Lung (tissue), 12 donors: ENCODE results near the gene USF2. TPM values are rescaled to one million over a fixed set of nuclear protein-coding genes. Genes with fewer than 3 reads are reported as not detected.
"Not testable (repeated sequence)": the region's sequence is repeated elsewhere in the genome, so short reads cannot be mapped to it uniquely, and the experiment has no call there.

Experiments
- ATAC-seq: fragments of 200-7000 bp; cut with Tn5 transposase; one replicate; pipeline ENCODE4 v1.9.1; 2020; ENCODE audit warnings: moderate number of reproducible peaks; ENCODE audit not compliant: insufficient read depth, low FRiP score
- DNase-seq, 3 donors: peaks; one replicate each; pipeline ENCODE4 v3.0.0-alpha.2; 2013 to 2017
- H3K27ac ChIP-seq, 2 donors: one replicate each; pipeline ENCODE4 v1.5.1; 2013; ENCODE audit warnings: mild to moderate bottlenecking in 2 of 2, moderate library complexity in 2 of 2, control low read depth in 1 of 2, inconsistent platforms in 1 of 2, low read depth in 1 of 2, low read length in 1 of 2
- H3K27me3 ChIP-seq, 3 donors: one replicate each; pipeline ENCODE4 v1.5.1; 2013; ENCODE audit warnings: low read length in 2 of 3; ENCODE audit not compliant: control insufficient read depth in 3 of 3, insufficient read depth in 3 of 3
- H3K36me3 ChIP-seq, 4 donors: one replicate each; pipeline ENCODE4 v1.5.1; 2013; ENCODE audit warnings: low read length in 4 of 4, mild to moderate bottlenecking in 1 of 4, moderate library complexity in 1 of 4; ENCODE audit not compliant: control insufficient read depth in 4 of 4, insufficient read depth in 4 of 4
- H3K4me1 ChIP-seq, 5 donors: one replicate each; pipeline ENCODE4 v1.5.1; 2013; ENCODE audit warnings: low read length in 5 of 5, mild to moderate bottlenecking in 2 of 5, moderate library complexity in 1 of 5; ENCODE audit not compliant: control insufficient read depth in 5 of 5, insufficient read depth in 5 of 5
- H3K4me3 ChIP-seq: one replicate; pipeline ENCODE4 v1.5.1; 2013; ENCODE audit warnings: mild to moderate bottlenecking, control low read depth, moderate library complexity
- H3K9ac ChIP-seq, 2 donors: one replicate each; pipeline ENCODE4 v1.5.1; 2013; ENCODE audit warnings: low read length in 2 of 2, control low read depth in 1 of 2; ENCODE audit not compliant: insufficient read depth in 1 of 2
- H3K9me3 ChIP-seq, 4 donors: one replicate each; pipeline ENCODE4 v1.5.1; 2013; ENCODE audit warnings: low read length in 3 of 4, mild to moderate bottlenecking in 1 of 4, moderate library complexity in 1 of 4; ENCODE audit not compliant: control insufficient read depth in 4 of 4, insufficient read depth in 3 of 4
- WGBS, 2 donors: extraction: QIAGEN DNeasy Blood & Tissue Kit; methylation state at CpG; one replicate each; pipeline ENCODE4 v1.1.7; 2013; 5-methylcytosine and 5-hydroxymethylcytosine counted together
- polyA plus RNA-seq, 2 donors: library from polyadenylated mRNA; stranded (reverse); fragments of 200-250 nt; gene quantifications; one replicate each; pipeline ENCODE4 v1.2.1, GENCODE V29; 2013
- total RNA-seq, 2 donors: library from RNA; depleted of rRNA in 1 of 2; stranded (reverse); fragments of >200 nt in 1 of 2; gene quantifications; one replicate each; pipeline ENCODE4 v1.2.1, GENCODE V29; 2014 to 2021
- TF ChIP-seq, protein P1 (sequence below): IDR thresholded peaks from 2 replicates; pipeline ENCODE4 v1.5.1; 2012; ENCODE audit warnings: mild to moderate bottlenecking; ENCODE audit errors: control extremely low read depth, extremely low read depth
- donor health status: control.
- donor health status: control.
- donor health status: Bipolar disorder and iron deficiency.
- donor health status: healthy.
- donor health status: DM: yes; HTN: yes; CAD: no.

The USF2 gene
- total and polyA plus RNA-seq, 4 donors = 74.9 to 163 (median 133) TPM

DNA sequence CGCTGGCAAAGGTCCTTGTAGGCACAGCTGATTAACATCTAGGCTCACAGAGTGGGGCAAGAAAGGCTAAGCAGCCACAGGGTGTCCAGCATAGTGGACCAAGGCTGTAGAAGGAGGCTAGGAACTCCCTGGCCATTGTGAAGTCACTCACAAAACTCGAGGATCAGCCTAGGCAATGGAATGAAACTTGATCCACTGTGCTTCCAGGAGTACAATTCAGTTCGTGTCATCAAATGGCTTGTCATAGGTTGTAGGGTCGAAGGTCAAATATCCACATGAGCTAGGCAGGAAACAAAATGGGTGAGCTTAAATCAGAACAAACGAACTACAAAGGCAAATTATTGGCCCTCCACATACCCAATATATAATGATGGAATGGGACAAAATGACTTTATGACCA lies 35.9 kb upstream of the USF2 start:
- TF ChIP-seq, protein P1, sequence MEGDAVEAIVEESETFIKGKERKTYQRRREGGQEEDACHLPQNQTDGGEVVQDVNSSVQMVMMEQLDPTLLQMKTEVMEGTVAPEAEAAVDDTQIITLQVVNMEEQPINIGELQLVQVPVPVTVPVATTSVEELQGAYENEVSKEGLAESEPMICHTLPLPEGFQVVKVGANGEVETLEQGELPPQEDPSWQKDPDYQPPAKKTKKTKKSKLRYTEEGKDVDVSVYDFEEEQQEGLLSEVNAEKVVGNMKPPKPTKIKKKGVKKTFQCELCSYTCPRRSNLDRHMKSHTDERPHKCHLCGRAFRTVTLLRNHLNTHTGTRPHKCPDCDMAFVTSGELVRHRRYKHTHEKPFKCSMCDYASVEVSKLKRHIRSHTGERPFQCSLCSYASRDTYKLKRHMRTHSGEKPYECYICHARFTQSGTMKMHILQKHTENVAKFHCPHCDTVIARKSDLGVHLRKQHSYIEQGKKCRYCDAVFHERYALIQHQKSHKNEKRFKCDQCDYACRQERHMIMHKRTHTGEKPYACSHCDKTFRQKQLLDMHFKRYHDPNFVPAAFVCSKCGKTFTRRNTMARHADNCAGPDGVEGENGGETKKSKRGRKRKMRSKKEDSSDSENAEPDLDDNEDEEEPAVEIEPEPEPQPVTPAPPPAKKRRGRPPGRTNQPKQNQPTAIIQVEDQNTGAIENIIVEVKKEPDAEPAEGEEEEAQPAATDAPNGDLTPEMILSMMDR = no peak
- Histone ChIP-seq H3K27ac (no peak overlapping the region), H3K4me3 (no peak overlapping the region), H3K9ac (no peak overlapping the region), H3K36me3 (no peaks in the 10 kb centered on the region), H3K27me3 (no peaks in the 10 kb centered on the region), H3K9me3 (no peaks in the 10 kb centered on the region), H3K4me1 (no peaks in the 10 kb centered on the region)
- DNase-seq (no peak), ATAC-seq (no peak)
- WGBS, 2 donors = 77 to 86% methylated on average over 5 of the region's 5 CpGs

DNA sequence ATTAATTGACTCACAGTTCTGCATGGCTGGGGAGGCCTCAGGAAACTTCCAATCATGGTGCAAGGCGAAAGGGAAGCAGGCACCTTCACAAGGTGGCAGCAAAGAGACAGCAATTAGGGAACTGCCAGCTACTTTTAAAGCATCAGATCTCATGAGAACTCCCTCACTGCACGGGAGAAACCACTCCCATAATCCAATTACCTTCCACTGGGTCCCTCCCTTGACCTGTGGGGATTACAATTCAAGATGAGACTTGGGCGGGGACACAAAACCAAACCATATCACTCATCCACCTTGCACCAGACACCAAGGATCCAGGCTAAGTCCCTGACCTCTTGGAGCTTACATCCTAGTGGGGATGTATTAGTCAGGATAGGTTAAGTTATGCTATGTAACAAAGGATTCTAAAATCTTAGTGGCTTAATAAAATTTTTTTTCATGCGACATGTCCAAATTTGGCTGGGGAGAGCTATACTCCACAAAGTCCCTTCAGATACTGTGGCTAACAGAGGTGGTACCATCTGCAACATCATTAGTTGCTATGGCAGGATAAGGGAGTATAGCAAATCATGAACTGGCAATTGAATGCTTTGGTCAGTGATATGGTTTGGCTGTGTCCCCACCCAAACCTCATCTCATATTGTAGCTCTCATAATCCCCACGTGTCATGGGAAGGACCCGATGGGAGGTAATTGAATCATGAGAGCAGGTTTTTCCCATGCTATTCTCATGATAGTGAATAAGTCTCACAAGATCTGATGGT lies 31.9 kb upstream of the USF2 start:
- no peaks in the 10 kb centered on the region for H3K4me1 ChIP-seq
- no peaks in the 10 kb centered on the region for H3K36me3 ChIP-seq
- H3K9ac ChIP-seq = no peak overlapping the region
- WGBS, 2 donors = 79% methylated on average over 6 of the region's 6 CpGs
- peaks cover 0 to 8% (median 0%) of the 10 kb centered on the region in 4 donors for H3K9me3 ChIP-seq
- no peaks in the 10 kb centered on the region for H3K27me3 ChIP-seq
- H3K4me3 ChIP-seq = no peak overlapping the region
- ATAC-seq (no peak), DNase-seq (no peak)
- TF ChIP-seq, protein P1 = peak; percentile 14
- no peak overlapping the region for H3K27ac ChIP-seq

DNA sequence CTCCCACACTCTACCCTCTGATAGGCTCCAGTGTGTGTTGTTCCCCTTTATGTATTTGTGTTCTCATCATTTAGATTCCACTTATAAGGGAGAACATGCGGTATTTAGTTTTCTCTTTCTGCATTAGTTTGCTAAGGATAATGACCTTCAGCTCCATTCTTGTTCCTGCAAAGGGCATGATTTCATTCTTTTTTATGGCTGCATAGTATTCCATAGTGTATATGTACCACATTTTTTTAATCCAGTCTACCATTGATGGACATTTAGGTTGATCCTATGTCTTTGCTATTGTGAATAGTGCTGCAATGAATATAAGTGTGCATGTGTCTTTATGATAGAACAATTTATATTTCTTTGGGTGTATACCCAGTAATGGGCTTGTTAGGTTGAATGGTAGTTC lies 29.2 kb upstream of the USF2 start:
- WGBS, 2 donors = 95 to 98% methylated on average over 1 of the region's 1 CpG
- not testable (repeated sequence) for H3K36me3 ChIP-seq, H3K9me3 ChIP-seq, H3K27me3 ChIP-seq, H3K27ac ChIP-seq, DNase-seq, H3K4me3 ChIP-seq, H3K4me1 ChIP-seq, H3K9ac ChIP-seq, ATAC-seq

GRCh38 chr19:35240327-35240726 lies 28.4 kb upstream of the USF2 start:
- Histone ChIP-seq H3K27me3 (no peaks in the 10 kb centered on the region), H3K4me3 (no peak overlapping the region), H3K27ac (no peak overlapping the region), H3K9ac (no peak overlapping the region), H3K4me1 (no peaks in the 10 kb centered on the region), H3K9me3 (peaks cover 0 to 8% (median 0%) of the 10 kb centered on the region in 4 donors), H3K36me3 (no peaks in the 10 kb centered on the region)
- TF ChIP-seq, protein P1 = no peak
- DNase-seq = no peak
- WGBS, 2 donors = 35 to 59% methylated on average over 1 of the region's 1 CpG
- ATAC-seq = no peak
